Neural progenitor cell (in vitro differentiated cells): ENCODE measurements around the gene DMBX1. TPM values are rescaled to one million over a fixed set of nuclear protein-coding genes. Genes with fewer than 3 reads are reported as not detected.

Experiments used
- DNase-seq: peaks from one replicate; pipeline ENCODE4 v3.0.0-alpha.2; 2016; ENCODE audit warnings: low spot score
- H2AFZ ChIP-seq: fragments of 200-600 bp; sonication (generic); replicated peaks from 2 replicates; pipeline ENCODE4 v1.6.1; 2016; ENCODE audit warnings: antibody characterized with exemption
- H3F3A ChIP-seq: fragments of 200-600 bp; sonication (generic); 2 replicates; pipeline ENCODE4 v1.6.1; 2016; ENCODE audit warnings: antibody characterized with exemption, low read depth
- H3K27ac ChIP-seq: fragments of 200-600 bp; sonication (generic); 2 replicates; pipeline ENCODE4 v1.5.1; 2016; ENCODE audit warnings: mild to moderate bottlenecking
- H3K27me3 ChIP-seq: fragments of 200-600 bp; sonication (generic); 2 replicates; pipeline ENCODE4 v1.6.1; 2016; ENCODE audit warnings: mild to moderate bottlenecking, moderate library complexity
- H3K36me3 ChIP-seq: fragments of 200-600 bp; sonication (generic); 2 replicates; pipeline ENCODE4 v1.5.1; 2016
- H3K4me1 ChIP-seq: fragments of 200-600 bp; sonication (generic); 2 replicates; pipeline ENCODE4 v1.6.1; 2016; ENCODE audit warnings: mixed run types
- H3K4me2 ChIP-seq: fragments of 200-600 bp; sonication (generic); 2 replicates; pipeline ENCODE4 v1.6.1; 2016
- H3K4me3 ChIP-seq: fragments of 200-600 bp; sonication (generic); 2 replicates; pipeline ENCODE4 v1.5.1; 2016
- H3K79me2 ChIP-seq: fragments of 200-600 bp; sonication (generic); 2 replicates; pipeline ENCODE4 v1.6.1; 2016; ENCODE audit warnings: low read depth
- H3K9ac ChIP-seq: fragments of 200-600 bp; sonication (generic); 2 replicates; pipeline ENCODE4 v1.6.1; 2016
- H3K9me3 ChIP-seq: fragments of 200-600 bp; sonication (generic); 2 replicates; pipeline ENCODE4 v1.5.1; 2016; ENCODE audit warnings: low read depth
- H4K20me1 ChIP-seq: fragments of 200-600 bp; sonication (generic); 2 replicates; pipeline ENCODE4 v1.6.1; 2016; ENCODE audit warnings: low read depth
- H3K27ac Mint-ChIP-seq: 3 replicates; pipeline ENCODE4 v1.8.0; 2021; ENCODE audit warnings: mixed read lengths
- H3K27me3 Mint-ChIP-seq: 2 replicates; pipeline ENCODE4 v1.8.0; 2022; ENCODE audit warnings: low read depth, mild to moderate bottlenecking, inconsistent platforms, moderate library complexity, mixed read lengths; ENCODE audit not compliant: insufficient read depth
- H3K36me3 Mint-ChIP-seq: 3 replicates; pipeline ENCODE4 v1.8.0; 2021; ENCODE audit warnings: mixed read lengths
- H3K4me1 Mint-ChIP-seq: 3 replicates; pipeline ENCODE4 v1.8.0; 2021; ENCODE audit warnings: mixed read lengths
- H3K4me3 Mint-ChIP-seq: 3 replicates; pipeline ENCODE4 v1.8.0; 2021; ENCODE audit warnings: mild to moderate bottlenecking, moderate library complexity, mixed read lengths
- H3K9me3 Mint-ChIP-seq: 3 replicates; pipeline ENCODE4 v1.8.0; 2020; ENCODE audit warnings: mixed read lengths
- EZH2 ChIP-seq: fragments of 200-600 bp; sonication (generic); IDR thresholded peaks from 2 replicates; pipeline ENCODE4 v1.6.1; 2017; ENCODE audit warnings: antibody characterized with exemption, mild to moderate bottlenecking, moderate library complexity
- EZH2phosphoT487 ChIP-seq: fragments of 200-600 bp; sonication (generic); IDR thresholded peaks from 2 replicates; pipeline ENCODE4 v1.6.1; 2017; ENCODE audit warnings: antibody characterized with exemption
- total RNA-seq: library from RNA; depleted of rRNA; stranded (reverse); fragments of >200 nt; gene quantifications from 2 replicates; pipeline ENCODE4 v1.2.3, GENCODE V29; 2015; ENCODE audit warnings: low replicate concordance
- TF ChIP-seq, protein P1 (sequence below): fragments of 200-600 bp; sonication (generic); IDR thresholded peaks from 2 replicates; pipeline ENCODE4 v1.5.1; 2017; ENCODE audit warnings: antibody characterized with exemption, mild to moderate bottlenecking

The DMBX1 gene
- total RNA-seq, 1 donor from 2014 or later = 0.06 TPM

GRCh38 chr1:46495778-46496177 is 6.1 kb downstream of the DMBX1 start:
- H2AFZ ChIP-seq = no peak overlapping the region
- H3F3A ChIP-seq = peaks cover 12% of the 10 kb centered on the region
- Mint-ChIP-seq H3K4me3 (no peak overlapping the region), H3K27ac (no peak overlapping the region), H3K4me1 (peaks cover 14% of the 10 kb centered on the region), H3K36me3 (no peaks in the 10 kb centered on the region), H3K9me3 (no peaks in the 10 kb centered on the region), H3K27me3 (peaks cover 69% of the 10 kb centered on the region)
- H3K27me3 ChIP-seq = peaks cover 95% of the 10 kb centered on the region
- H3K27ac ChIP-seq = no peak overlapping the region
- no peaks in the 10 kb centered on the region for H3K9me3 ChIP-seq
- no peak overlapping the region for H3K9ac ChIP-seq
- TF ChIP-seq EZH2 = no peak
- H3K36me3 ChIP-seq = no peaks in the 10 kb centered on the region
- H3K79me2 ChIP-seq = no peaks in the 10 kb centered on the region
- peaks cover 5% of the 10 kb centered on the region for H3K4me1 ChIP-seq
- H3K4me3 ChIP-seq = no peak overlapping the region
- H4K20me1 ChIP-seq = peaks cover 55% of the 10 kb centered on the region
- DNase-seq = no peak
- H3K4me2 ChIP-seq = no peak overlapping the region

- no peak overlapping the region for H3K9ac ChIP-seq
- Mint-ChIP-seq H3K36me3 (no peaks in the 10 kb centered on the region), H3K4me1 (peaks cover 12% of the 10 kb centered on the region), H3K27ac (no peak overlapping the region), H3K4me3 (no peak overlapping the region), H3K9me3 (no peaks in the 10 kb centered on the region), H3K27me3 (peaks cover 62% of the 10 kb centered on the region)
- TF ChIP-seq, protein P1, sequence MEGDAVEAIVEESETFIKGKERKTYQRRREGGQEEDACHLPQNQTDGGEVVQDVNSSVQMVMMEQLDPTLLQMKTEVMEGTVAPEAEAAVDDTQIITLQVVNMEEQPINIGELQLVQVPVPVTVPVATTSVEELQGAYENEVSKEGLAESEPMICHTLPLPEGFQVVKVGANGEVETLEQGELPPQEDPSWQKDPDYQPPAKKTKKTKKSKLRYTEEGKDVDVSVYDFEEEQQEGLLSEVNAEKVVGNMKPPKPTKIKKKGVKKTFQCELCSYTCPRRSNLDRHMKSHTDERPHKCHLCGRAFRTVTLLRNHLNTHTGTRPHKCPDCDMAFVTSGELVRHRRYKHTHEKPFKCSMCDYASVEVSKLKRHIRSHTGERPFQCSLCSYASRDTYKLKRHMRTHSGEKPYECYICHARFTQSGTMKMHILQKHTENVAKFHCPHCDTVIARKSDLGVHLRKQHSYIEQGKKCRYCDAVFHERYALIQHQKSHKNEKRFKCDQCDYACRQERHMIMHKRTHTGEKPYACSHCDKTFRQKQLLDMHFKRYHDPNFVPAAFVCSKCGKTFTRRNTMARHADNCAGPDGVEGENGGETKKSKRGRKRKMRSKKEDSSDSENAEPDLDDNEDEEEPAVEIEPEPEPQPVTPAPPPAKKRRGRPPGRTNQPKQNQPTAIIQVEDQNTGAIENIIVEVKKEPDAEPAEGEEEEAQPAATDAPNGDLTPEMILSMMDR = no peak
- TF ChIP-seq EZH2phosphoT487 (no peak), EZH2 (no peak)
- no peak overlapping the region for H3K4me3 ChIP-seq
- H4K20me1 ChIP-seq = peaks cover 47% of the 10 kb centered on the region
- no peak overlapping the region for H2AFZ ChIP-seq
- H3K36me3 ChIP-seq = no peaks in the 10 kb centered on the region
- H3F3A ChIP-seq = peaks cover 12% of the 10 kb centered on the region
- no peak overlapping the region for H3K27ac ChIP-seq
- DNase-seq = no peak
- peaks cover 92% of the 10 kb centered on the region for H3K27me3 ChIP-seq
- no peak overlapping the region for H3K4me2 ChIP-seq
- H3K9me3 ChIP-seq = no peaks in the 10 kb centered on the region
- H3K4me1 ChIP-seq = no peaks in the 10 kb centered on the region
- H3K79me2 ChIP-seq = no peaks in the 10 kb centered on the region
These were observed 6.9 kb downstream of the DMBX1 start for GRCh38 chr1:46496505-46496904.

GRCh38 chr1:46497020-46497419 is 7.4 kb downstream of the DMBX1 start:
- Histone ChIP-seq H2AFZ (no peak overlapping the region), H3K79me2 (no peaks in the 10 kb centered on the region), H3K9me3 (no peaks in the 10 kb centered on the region), H3K4me2 (no peak overlapping the region), H3K9ac (no peak overlapping the region), H3K4me3 (no peak overlapping the region), H3F3A (peaks cover 12% of the 10 kb centered on the region), H3K4me1 (no peaks in the 10 kb centered on the region), H4K20me1 (peaks cover 42% of the 10 kb centered on the region), H3K27ac (no peak overlapping the region), H3K36me3 (no peaks in the 10 kb centered on the region), H3K27me3 (peaks cover 92% of the 10 kb centered on the region)
- H3K9me3 Mint-ChIP-seq = no peaks in the 10 kb centered on the region
- peaks cover 8% of the 10 kb centered on the region for H3K4me1 Mint-ChIP-seq
- no peak overlapping the region for H3K4me3 Mint-ChIP-seq
- DNase-seq = no peak
- peaks cover 57% of the 10 kb centered on the region for H3K27me3 Mint-ChIP-seq
- H3K36me3 Mint-ChIP-seq = no peaks in the 10 kb centered on the region
- no peak overlapping the region for H3K27ac Mint-ChIP-seq
- TF ChIP-seq EZH2 (no peak), EZH2phosphoT487 (no peak)
- TF ChIP-seq, protein P1 = no peak

DNA sequence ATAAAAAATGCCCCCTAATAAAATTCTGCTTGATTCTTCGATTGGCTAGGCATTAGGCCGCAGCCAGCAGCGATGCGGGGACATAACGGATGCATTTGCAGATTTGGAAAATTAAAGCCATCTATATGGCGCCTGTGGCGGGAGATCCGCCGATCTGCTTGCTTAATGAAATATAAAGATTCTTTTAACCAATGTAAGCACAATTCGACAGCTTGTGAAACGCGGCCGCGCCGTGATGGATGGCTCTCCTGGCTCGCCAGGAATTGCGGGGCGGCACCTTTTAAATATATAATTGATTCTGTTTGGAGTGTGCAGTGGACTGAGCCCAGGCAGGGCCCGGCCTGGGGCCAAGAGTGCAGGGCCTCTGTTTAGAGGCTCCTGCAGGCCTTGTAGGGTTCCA is 8.0 kb downstream of the DMBX1 start:
- Histone ChIP-seq H3K27ac (no peak overlapping the region), H3F3A (peaks cover 12% of the 10 kb centered on the region), H3K4me3 (no peak overlapping the region), H3K9ac (no peak overlapping the region), H2AFZ (no peak overlapping the region), H3K36me3 (no peaks in the 10 kb centered on the region), H3K79me2 (no peaks in the 10 kb centered on the region), H4K20me1 (peaks cover 36% of the 10 kb centered on the region), H3K27me3 (peaks cover 86% of the 10 kb centered on the region), H3K4me1 (no peaks in the 10 kb centered on the region), H3K4me2 (no peak overlapping the region), H3K9me3 (no peaks in the 10 kb centered on the region)
- no peak overlapping the region for H3K4me3 Mint-ChIP-seq
- peaks cover 6% of the 10 kb centered on the region for H3K4me1 Mint-ChIP-seq
- H3K27ac Mint-ChIP-seq = no peak overlapping the region
- no peaks in the 10 kb centered on the region for H3K36me3 Mint-ChIP-seq
- peaks cover 50% of the 10 kb centered on the region for H3K27me3 Mint-ChIP-seq
- no peak for DNase-seq
- no peaks in the 10 kb centered on the region for H3K9me3 Mint-ChIP-seq
- TF ChIP-seq EZH2phosphoT487 (no peak), EZH2 (no peak)
- TF ChIP-seq, protein P1 = no peak
